ENCODE data around the gene TXNDC15. TPM values are rescaled to one million over a fixed set of nuclear protein-coding genes. Genes with fewer than 3 reads are reported as not detected.
"Not testable (repeated sequence)": the region's sequence is repeated elsewhere in the genome, so short reads cannot be mapped to it uniquely, and the experiment has no call there.

TXNDC15 gene
- total and polyA plus RNA-seq, 2 experiments from 2014 or later: 73.5 to 184 TPM

GRCh38 chr5:134837530-134838181, 36.5 kb upstream of the TXNDC15 start:
- Histone ChIP-seq H3K4me1 (ENCODE audit: low read depth) (no peaks in the 10 kb centered on the region), H3K27ac (no peak overlapping the region), H3K4me3 (no peak overlapping the region), H3K27me3 (no peaks in the 10 kb centered on the region), H3K9me3 (ENCODE audit: low read depth) (no peaks in the 10 kb centered on the region), H3K36me3 (peaks cover 9% of the 10 kb centered on the region)
- DNase-seq (ENCODE audit: low read depth in 1 of 2, low spot score in 1 of 2): peak in 1 of 2 donors; percentile 35
- no peak for TF ChIP-seq CTCF (IDR thresholded peaks at IDR 0.05; ENCODE audit: low read depth, low read length)

GRCh38 chr5:134838361-134838760, 35.8 kb upstream of the TXNDC15 start:
- H3K9me3 ChIP-seq (ENCODE audit: low read depth); H3K4me3 ChIP-seq; H3K36me3 ChIP-seq; H3K27me3 ChIP-seq; DNase-seq (ENCODE audit: low read depth in 1 of 2, low spot score in 1 of 2); H3K4me1 ChIP-seq (ENCODE audit: low read depth); H3K27ac ChIP-seq: not testable (repeated sequence)

GRCh38 chr5:134840811-134841210, 33.4 kb upstream of the TXNDC15 start:
- TF ChIP-seq CTCF (IDR thresholded peaks at IDR 0.05; ENCODE audit: low read depth, low read length): no peak
- Histone ChIP-seq H3K36me3 (peaks cover 5% of the 10 kb centered on the region), H3K4me3 (no peak overlapping the region), H3K4me1 (ENCODE audit: low read depth) (peaks cover 3% of the 10 kb centered on the region), H3K27me3 (no peaks in the 10 kb centered on the region), H3K9me3 (ENCODE audit: low read depth) (no peaks in the 10 kb centered on the region), H3K27ac (no peak overlapping the region)
- no peak for DNase-seq (ENCODE audit: low read depth in 1 of 2, low spot score in 1 of 2)

- Histone ChIP-seq H3K27ac (no peak overlapping the region), H3K4me1 (ENCODE audit: low read depth) (peaks cover 12% of the 10 kb centered on the region), H3K36me3 (peaks cover 4% of the 10 kb centered on the region), H3K4me3 (no peak overlapping the region), H3K9me3 (ENCODE audit: low read depth) (no peaks in the 10 kb centered on the region), H3K27me3 (no peaks in the 10 kb centered on the region)
- DNase-seq (ENCODE audit: low read depth in 1 of 2, low spot score in 1 of 2): no peak
- no peak for TF ChIP-seq CTCF (IDR thresholded peaks at IDR 0.05; ENCODE audit: low read depth, low read length)
Observed at GRCh38 chr5:134844252-134844651, 29.9 kb upstream of the TXNDC15 start.

- TF ChIP-seq CTCF (IDR thresholded peaks at IDR 0.05; ENCODE audit: low read depth, low read length): no peak
- peak overlapping the region; percentile 98 for H3K27ac ChIP-seq
Observed at GRCh38 chr5:134845335-134845851, 28.8 kb upstream of the TXNDC15 start.

GRCh38 chr5:134845852-134846640, 28.1 kb upstream of the TXNDC15 start, which contains the start of gene C5orf24:
Gene C5orf24 (plus strand): TSS chr5:134845968. CDS start chr5:134854901, 8,933 bp downstream.
- H3K9me3 ChIP-seq (ENCODE audit: low read depth): no peaks in the 10 kb centered on the region
- no peaks in the 10 kb centered on the region for H3K27me3 ChIP-seq
- peak within 1 kb of the TSS; percentile 85 for H3K4me3 ChIP-seq
- H3K4me1 ChIP-seq (ENCODE audit: low read depth): peaks cover 12% of the 10 kb centered on the region
- H3K36me3 ChIP-seq: peaks cover 8% of the 10 kb centered on the region
- H3K27ac ChIP-seq: peak within 1 kb of the TSS; percentile 98
- no peak for TF ChIP-seq CTCF (IDR thresholded peaks at IDR 0.05; ENCODE audit: low read depth, low read length)
- DNase-seq (ENCODE audit: low read depth in 1 of 2, low spot score in 1 of 2): peak; percentile 94 to 98

More at GRCh38 chr5:134845335-134845851, 28.8 kb upstream of the TXNDC15 start:
- DNase-seq (ENCODE audit: low read depth in 1 of 2, low spot score in 1 of 2): peak in 1 of 2 donors; percentile 37
- H3K36me3 ChIP-seq: peaks cover 8% of the 10 kb centered on the region
- no peaks in the 10 kb centered on the region for H3K9me3 ChIP-seq (ENCODE audit: low read depth)
- peak overlapping the region; percentile 85 for H3K4me3 ChIP-seq
- no peaks in the 10 kb centered on the region for H3K27me3 ChIP-seq
- peaks cover 12% of the 10 kb centered on the region for H3K4me1 ChIP-seq (ENCODE audit: low read depth)

Data from cardiac muscle cell (in vitro differentiated cells and primary cell).